GM21786 (cell line): ENCODE measurements around the gene ASAP3.

ENCODE experiments used
- ATAC-seq: cut with Tn5 transposase; IDR thresholded peaks from one replicate; pipeline ENCODE4 v1.9.1; 2021; ENCODE audit not compliant: unreplicated experiment

Gene ASAP3

GRCh38 chr1:23424293-23425192 is 59.4 kb downstream of the ASAP3 start, which contains the start of gene TCEA3:
Gene TCEA3, minus strand, starts transcription at chr1:23424748. Its CDS starts 115 bp downstream, at chr1:23424633.
- ATAC-seq = no peak

DNA sequence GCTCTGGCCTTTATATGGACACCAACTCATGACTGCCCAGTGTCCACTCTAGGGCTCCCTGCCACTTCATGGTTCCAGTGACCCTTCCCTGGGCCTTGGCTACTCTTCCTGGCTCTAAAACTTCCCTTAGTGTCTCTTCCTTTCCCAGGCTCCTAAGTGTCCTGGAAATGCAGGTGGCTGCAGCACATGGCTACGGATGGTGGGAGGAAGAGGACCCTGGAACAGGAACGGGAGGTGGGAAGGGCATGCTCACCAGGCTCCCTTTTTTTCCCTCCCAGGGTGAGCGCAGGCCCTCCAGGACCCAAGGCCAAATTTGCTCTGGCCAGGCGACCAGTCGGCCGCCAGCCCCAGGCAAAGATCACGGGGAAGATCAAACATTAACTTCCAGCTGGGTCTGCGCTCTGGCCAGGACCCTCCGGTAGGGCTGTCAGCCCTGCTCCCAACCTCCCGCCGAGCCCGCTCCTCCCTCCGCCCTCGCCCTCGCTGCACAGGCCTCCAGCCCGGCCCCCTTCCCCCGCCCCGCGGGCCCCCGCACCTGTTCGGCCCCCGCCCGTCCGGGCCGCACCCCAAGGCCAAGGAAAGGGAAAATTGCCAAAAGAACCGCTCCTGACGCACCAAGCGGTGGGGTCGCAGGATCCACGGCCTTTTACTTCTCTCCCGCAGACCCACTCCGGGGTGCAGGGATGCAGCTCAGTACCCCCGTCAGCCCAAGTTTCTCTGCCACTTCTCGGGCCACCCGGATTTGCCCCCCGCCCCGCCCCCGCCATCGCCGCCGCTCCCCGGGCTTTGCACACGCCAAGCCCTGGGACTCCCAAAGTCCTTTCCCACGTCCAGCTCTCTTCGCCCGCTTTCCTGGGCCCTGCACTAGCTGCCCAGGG is 60.3 kb downstream of the ASAP3 start:
- no peak for ATAC-seq

DNA sequence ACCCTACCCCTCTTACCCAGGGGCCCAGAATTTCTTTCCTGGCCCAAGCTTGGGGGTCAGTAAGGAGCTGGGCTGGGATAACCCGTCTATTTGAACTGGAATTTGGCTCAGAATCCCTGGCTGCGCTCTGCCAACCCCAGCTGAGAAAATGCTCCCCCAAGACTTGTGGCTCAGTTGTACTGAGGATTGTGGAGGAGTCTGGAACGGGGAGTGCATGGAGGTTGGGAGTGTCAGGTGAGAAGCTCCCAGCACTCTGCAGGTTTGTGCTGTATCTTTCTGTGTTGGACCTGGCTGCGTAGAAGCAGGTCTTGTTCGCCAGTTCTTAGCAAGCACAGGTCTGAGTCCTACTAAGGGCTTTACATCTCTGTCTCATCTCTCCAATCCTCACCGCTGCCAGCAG is 61.0 kb downstream of the ASAP3 start:
- no peak for ATAC-seq

GRCh38 chr1:23422241-23422877 is 61.6 kb downstream of the ASAP3 start:
- ATAC-seq = no peak

- ATAC-seq = no peak
These were observed 62.2 kb downstream of the ASAP3 start for GRCh38 chr1:23421753-23422240.

DNA sequence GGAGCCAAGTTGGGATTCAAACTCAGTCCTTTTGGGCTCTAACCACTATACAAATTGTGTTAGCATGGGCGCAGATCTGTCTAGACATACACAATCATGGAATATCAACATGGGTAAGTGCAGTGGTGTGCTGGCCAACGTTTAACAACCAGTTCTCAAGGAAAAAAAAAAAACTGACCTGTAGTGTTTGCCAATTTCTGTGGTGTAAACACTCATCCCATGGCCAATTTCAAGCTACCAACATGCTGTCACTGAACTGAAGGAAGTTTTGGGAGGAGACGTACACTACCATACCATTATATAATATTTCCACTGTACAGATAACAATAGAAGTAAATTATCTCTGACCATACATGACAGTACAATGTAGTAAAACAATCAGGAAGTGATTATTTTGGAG is 62.6 kb downstream of the ASAP3 start:
- ATAC-seq = no peak

DNA sequence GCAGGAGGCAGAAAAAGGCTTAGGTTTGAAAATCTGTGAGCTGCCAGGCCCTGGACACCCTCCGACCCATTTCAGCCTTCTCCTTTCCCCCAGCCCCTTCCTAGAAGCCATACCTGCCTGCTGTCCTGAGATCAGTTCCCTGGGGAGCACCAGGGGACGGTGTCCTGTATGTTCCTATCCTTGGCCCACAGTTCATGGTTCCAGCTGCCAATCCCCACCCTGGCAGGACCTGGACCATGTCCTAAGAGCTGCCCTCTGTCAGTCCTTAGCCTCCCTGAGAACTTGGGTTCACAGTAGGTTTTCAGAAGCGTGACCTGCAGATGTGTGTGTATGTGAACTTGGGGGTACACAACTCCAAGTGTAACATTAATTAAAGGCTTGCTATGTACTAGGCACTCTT is 63.2 kb downstream of the ASAP3 start:
- no peak for ATAC-seq

DNA sequence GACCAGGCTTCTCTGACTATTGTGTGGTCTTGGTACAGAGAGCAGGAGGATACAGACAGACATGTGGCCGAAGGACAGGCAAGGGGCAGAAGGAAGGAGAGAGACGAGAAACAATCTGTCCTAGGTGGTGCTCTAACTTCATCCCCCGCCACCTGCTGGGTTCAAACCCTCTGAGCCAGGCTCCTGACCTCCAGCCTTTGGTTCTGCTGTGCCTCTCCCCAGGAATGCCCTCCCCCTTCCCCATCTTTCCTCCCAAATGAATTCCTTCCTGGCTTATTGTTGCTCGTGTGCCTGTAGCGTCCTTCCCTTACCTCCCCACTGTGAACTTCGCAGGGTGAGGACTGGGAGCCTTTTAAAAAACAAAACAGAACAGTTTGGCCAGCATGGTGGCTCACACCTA is 64.8 kb downstream of the ASAP3 start:
- no peak for ATAC-seq

DNA sequence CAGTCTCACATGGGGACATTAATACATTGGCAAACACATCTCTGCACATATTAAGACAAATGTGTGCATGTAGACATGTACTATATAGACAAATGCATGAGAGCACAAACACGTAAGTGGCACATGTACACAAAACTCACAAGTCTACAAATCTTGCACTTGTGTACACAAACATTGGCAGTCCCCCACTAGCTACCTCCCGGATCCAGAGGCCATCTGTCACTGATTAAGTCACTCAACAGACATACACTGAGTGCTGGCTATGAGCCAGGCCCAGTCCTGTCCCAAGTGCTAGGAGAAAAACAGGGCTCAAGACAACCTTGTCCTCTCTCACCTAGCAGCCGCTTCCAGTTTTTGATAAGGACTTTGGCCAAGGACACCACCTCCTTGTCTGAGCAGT is 66.4 kb downstream of the ASAP3 start:
- no peak for ATAC-seq

DNA sequence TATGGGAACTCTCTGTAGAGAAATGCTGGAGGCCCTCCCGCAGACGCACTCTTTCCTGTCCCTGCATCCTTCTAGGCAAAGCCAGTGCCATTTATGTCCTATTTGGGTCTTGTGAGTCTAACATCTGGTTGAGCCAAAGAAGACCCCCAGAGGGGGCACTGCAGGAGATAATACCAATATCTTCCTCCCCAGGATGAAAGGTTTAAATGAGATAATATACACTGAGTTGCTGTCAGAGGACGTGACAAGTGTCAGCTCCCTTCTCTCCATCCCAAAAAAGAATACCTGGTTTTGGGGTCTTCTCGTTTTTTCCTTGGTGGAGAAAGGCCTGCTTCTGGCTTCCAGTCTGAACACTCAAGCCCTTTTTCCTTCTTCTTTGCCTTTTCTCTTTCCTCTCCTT is 67.0 kb downstream of the ASAP3 start:
- no peak for ATAC-seq

- no peak for ATAC-seq
These were observed 75.1 kb downstream of the ASAP3 start for GRCh38 chr1:23408797-23409290.

GRCh38 chr1:23407016-23407630 is 76.9 kb downstream of the ASAP3 start:
- no peak for ATAC-seq

- no peak for ATAC-seq
These were observed 78.0 kb downstream of the ASAP3 start for GRCh38 chr1:23405946-23406345.

DNA sequence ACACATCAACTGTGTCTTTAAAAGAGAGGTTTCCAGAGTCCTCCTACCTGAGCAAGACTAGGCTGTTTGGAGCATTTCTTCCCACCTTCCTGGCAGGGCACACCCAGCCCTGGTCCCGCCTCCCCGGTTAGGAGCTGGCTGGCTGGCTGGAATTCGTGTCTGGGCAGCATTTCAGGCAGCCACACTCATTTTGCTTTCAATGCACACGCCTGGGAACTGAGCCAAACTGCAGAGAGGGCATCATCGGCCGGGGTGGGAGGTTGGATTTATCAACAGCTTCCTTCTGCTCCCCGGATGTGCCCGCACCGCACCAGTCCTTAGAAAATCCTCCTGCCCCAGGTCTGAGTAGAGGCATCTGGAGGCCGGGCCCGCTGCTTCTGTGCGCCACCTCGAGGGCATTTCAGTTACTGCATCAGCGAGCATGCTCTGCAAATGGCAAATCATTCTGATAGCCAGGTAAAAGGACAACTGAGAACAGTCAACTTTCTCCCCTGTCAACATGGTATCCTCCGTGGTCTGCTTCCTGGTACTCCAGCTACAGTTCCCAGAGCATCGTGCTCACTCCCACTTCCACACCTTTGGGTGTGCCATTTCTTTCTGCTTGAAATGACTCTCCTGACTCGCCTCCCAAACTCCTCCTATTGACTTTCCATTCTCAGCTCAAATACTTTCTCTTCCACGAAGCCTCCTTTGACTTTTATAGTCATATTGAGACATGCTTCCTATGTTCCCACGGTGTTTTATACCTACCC is 80.1 kb downstream of the ASAP3 start:
- ATAC-seq = no peak

DNA sequence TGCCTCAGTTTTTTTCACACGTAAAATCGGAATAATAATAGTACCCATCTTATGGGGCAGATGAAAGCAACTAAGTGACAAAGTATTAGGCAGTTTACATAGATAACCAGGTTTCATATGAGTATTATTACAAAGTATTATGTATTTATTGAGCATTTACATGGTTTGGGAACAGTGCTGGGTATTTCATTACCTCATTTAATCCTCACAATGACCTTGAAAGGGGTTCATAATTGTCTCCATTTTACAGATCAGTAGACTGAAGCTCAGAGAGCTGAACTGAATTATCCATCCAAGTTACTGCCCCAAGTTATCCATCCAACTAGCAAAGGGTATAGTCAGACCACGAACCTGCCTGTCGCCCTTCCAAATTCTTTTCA is 80.6 kb downstream of the ASAP3 start:
- ATAC-seq = no peak

DNA sequence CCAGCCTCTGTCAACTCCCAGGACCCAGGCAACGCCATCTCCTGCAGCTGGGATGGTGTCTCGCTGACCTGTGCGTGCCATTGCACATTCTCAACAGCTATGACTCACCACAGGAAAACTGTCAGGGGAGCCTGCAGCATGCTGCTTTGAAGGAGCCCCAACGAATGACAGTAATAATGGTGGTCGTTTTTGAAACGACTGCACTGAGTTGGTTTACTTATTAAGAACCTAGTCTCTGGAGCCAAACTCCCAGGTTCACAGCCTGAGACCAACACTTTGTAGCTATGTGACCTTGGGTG is 81.0 kb downstream of the ASAP3 start:
- no peak for ATAC-seq

DNA sequence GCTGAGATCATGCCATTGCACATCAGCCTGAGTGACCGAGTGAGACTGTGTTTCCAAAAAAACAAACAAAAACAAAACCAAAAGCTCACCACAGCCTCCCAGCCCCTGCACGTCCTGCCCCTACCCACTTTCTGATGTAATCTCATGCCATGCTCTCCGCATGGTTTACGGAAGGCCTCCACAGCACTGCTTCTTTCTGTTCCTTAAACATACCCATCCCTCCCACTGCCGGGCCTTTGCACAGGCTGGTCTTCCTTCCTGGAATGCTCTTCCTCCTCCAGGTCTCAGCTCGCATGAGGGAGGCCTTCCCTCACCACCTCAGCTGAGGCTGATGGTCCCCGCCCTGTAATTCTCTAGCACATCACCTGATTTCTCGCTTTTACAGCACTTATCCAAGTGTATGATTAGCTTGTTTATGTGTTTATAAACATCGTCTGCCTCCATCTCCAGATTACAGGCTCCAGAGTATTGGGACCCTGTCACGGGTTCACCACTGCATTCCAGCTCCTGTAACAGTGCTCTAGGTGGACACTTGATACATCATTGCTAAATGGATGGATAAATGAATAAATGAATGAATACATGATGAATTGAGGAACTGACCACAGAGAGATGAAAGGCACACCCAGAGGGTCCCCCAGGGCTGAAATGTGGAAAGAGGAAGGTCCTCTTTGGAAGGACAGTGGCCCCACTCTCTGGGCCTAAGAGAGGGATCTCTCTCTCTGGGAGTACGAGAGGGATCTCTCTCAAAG is 81.5 kb downstream of the ASAP3 start:
- ATAC-seq = no peak

GRCh38 chr1:23401313-23401712 is 82.7 kb downstream of the ASAP3 start:
- no peak for ATAC-seq

- ATAC-seq = no peak
These were observed 83.5 kb downstream of the ASAP3 start for GRCh38 chr1:23400324-23401114.
